HG03280 (cell line): ENCODE results near the gene HMG20A.

ENCODE experiments used
- ATAC-seq: cut with Tn5 transposase; IDR thresholded peaks from one replicate; pipeline ENCODE4 v1.9.1; 2021; ENCODE audit warnings: mild to moderate bottlenecking, moderate library complexity; ENCODE audit not compliant: unreplicated experiment

Gene HMG20A

DNA sequence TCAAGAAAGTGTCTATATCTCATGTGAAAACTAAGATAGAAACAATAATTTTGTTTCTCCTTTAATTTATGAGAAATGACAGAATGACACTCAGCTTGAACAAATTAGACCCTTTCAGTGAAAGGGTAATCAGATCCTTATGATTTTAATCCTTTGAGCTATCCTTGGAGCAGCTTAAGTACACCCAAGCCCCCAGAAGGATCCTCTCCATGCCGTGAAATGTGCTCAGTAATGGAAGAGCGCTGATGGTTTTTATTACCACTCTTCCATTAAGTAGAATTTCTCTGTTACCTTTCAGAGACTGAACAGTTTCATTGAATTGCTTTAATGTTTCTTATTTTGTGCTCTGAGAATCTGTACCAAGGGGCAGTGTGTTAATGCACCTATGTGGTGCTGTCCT, 54.3 kb downstream of the HMG20A start:
- no peak for ATAC-seq

DNA sequence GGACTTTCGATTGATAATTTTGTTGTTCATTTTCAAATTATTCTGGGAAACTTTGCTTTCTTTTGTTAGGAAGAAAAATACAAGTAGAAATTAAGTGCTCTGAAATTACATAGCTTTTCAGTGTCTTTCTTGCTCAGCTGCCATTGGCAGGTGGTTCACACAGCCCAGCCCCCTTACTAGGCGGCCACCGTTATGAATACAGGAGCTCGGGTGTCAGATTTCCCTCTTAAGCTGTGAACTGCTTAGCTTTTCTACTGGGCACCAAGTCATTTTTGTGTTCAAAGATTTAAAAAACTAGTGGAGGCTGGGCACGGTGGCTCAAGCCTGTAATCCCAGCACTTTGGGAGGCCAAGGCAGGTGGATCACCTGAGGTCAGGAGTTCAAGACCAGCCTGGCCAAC, 55.2 kb downstream of the HMG20A start:
- no peak for ATAC-seq

DNA sequence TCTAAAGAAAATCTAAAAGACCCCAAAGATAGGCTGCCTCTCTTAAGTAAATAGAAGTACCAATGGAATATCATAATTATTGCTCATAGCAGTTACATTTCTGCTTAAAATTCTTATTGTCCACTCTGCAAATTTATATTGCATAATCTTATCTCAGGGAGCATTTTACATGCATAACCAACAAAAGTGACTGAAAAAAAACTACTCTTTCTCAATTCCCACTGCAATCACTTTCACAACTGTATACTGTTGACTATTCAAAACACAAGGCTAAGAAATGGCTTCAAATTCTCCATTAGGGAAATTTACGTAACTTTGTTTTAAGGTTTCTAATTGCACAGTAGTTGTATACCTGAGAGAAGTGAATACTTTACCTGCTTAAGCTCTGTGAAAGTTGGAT, 56.3 kb downstream of the HMG20A start:
- ATAC-seq, result no peak

DNA sequence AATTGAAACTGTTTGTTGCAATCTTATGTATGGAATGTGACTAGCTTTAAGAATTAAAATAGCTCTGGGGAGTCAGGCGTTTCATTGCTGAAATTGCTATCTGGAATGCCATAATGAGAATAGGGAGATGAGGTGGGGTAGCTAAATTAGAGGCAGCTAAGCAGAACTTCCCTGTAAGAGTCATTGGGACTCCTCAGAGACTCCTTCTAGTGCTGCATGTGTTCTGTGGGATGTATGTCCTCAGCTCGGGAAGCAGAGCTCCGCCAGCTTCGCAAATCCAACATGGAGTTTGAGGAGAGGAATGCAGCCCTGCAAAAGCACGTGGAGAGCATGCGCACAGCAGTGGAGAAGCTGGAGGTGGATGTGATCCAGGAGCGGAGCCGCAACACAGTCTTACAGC, 57.4 kb downstream of the HMG20A start:
- ATAC-seq, result no peak

DNA sequence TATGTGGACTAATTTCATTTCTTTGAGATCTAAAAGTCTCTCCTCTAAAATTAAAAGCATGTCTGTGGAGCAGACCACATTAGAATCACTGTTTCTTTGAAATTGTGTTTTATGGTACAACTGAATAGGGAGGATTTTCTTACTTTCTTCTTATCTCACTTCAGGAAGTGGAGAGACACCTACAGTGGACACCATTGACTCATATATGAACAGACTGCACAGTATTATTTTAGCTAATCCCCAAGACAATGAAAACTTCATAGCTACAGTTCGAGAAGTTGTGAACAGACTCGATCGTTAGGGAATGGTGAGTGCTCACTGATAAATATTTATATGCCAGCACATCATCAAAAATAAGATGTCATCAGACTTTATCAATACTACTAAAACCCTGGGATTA, 58.3 kb downstream of the HMG20A start:
- ATAC-seq, result no peak

DNA sequence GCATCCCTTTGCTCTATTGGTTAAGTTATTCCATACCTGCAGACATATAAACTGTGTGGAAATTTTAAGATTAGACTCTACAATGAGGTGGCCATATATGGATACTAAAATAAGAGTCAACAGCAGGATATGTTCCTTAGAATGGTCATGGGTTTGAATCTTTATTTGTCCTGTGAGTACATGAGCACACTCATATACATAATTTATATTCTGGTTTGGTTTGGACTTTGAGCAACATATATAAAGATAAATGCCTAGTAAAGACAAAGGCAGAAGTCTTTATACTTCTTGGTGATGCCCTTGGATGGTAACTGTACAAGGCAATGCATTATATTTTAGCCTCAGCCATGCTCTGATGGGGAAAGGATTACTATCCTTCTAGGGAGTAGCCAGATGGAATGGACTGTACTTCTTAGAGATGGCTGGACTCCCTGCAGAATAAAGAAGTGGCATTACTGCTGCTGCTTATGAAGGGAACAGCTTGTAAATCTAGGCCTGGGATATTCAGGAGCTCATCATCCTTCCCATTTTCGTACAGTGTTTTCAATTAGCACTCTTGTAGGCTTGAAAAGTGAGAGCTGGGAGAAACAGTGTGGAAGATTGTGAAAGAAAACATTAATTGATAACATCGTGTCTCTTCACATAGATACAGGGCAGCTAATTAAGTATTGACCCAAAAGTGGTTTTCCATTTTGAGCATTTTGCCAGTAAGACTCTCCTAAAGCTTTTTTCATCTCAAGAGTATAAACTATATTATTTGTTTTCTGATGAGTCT, 60.4 kb downstream of the HMG20A start:
- no peak for ATAC-seq

DNA sequence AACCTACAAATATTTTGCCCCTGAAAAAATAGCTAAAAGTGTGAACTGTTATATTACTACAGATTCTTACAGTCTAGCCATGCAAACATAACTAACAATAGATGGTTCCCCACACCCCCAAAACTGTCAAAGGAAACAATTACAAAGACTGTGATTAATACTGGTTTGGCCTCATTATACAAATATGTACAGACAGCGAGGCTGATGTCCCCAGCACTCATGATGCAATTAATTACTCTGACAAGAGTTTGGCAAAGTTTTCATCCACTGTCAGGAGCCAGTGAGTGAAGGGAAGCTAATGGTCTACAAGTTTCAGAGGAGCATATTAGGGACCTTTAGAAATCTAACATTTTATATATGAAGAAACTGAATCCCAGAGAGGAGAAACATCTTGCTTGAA, 61.0 kb downstream of the HMG20A start:
- no peak for ATAC-seq

DNA sequence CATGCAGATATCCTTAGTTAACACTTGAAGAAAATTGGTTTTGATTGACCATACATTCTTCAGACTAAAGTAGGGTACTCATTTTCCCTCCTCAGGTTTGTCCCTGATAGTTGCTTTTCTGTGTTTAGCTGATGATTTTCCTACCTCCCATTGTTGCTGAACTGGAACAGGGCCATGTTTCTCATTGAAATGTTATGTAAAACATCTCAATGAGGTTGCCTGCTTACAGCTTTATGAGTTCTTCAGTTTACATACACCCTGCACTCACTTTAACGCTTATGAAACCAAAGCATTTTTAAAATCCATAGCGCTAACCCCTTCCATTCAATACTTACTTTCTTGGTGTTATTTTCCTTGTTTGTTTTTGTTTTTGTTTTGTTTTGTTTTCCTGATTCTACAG, 61.9 kb downstream of the HMG20A start:
- ATAC-seq, result no peak

DNA sequence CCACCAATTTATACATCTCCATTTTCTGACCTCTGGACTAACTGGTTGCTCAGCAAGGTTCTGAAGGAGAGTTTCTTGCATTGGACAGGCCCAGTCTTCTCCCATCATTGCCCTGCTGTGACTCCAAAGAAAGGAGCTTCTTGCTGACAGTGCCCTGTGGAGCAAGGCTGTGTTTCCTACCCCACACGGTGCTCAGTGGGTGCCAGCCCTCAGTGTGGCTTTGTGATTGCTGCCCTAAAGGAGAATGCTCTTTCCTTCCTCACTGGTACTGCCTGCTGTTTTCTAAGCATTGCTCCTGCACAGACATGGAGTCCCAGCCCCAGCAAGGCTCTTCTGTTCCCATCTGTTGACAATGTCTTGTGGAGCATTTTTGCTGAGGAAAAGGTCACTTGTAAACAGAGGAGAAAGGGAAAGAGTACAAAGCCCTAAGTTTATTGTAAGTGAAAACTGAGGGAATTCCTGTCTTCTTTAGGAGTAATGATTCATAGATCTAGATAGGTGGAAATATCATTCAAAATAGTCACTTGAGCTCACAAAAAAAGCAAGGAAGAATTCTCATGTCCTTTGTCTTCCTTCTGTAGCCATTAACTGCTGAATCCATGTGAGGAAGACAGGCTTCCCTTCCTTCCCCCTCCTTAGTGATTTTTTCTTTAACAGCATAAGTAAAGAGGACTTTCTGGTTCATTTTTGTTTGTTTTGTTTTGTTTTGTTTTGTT, 62.9 kb downstream of the HMG20A start:
- ATAC-seq, result no peak

DNA sequence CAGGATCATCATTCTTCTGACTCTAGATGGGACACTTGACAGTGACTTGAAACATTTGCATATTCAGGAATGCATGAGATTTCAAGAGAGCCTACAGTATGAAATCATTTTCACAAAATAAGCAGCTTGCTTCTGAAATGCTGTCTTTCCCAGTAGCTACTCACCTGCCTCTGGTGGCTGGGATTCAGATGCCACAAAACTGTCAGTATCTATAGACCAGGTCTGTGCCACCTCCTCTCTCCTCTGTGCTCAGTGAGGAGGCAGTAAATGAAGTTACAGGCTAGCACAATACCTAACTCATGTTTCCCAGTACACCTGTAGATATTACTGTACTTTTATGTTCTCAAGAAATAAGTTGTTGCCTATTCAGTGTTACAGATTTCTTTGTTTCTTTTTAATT, 64.3 kb downstream of the HMG20A start:
- no peak for ATAC-seq

DNA sequence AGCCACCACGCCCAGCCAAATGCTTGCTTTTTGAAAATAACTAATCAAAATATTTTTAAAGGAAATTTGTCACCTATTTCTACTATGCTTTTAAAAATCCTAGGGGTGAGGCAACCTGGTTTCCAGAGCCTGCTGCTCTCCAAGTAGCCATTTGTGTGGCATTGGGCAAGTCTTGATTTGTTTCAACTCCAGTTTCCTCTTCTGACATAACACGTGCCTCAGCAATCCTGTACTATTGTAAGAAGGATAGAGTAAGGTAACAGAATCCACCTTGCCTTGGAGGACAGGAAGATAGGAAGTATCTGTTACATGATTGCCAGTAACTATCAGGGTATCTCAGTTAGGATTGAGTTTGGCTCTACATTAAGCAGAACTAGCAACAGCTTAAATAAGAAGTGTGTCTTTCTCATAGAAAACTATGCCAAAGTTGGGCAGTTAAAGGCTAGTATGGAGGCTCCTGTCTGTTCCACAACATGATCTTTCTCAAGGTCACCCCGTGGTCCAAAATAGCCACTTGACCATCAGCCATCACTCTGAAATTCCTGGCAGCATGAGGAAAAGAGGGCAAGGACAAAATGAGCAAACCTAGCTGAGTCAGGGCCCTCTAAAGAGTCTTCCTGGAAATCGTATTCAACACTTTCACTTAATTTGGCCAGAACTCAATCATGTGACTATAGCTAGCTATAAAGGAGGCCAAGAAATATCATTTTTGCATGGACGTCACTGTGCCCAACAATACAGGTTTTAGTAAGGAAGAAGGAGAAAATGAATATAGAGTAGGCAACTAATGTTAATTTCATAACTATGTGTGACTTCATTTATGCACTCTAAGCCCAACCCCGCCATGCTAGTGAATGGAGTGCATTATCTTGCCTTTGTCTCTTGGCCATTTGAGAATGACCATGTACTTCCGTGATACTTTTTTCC, 66.1 kb downstream of the HMG20A start:
- ATAC-seq, result no peak

DNA sequence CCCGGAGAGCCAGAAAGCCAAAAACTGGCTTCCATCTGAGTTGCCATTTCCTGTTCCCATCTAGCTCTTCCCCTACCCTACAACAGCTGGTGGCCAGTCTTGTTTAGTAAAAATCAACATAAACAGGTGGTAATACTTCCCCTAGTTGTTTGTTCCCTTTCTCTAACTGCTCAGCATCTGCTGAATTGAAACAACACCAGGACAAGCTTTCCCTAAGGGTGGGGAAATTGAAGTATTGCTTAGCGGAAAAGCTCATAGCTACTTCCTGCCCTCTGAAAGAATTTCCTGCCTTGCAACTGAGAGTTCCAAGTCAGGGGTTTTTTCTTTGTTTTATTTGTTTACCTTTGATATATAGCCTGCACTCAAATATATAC, 66.8 kb downstream of the HMG20A start:
- no peak for ATAC-seq

DNA sequence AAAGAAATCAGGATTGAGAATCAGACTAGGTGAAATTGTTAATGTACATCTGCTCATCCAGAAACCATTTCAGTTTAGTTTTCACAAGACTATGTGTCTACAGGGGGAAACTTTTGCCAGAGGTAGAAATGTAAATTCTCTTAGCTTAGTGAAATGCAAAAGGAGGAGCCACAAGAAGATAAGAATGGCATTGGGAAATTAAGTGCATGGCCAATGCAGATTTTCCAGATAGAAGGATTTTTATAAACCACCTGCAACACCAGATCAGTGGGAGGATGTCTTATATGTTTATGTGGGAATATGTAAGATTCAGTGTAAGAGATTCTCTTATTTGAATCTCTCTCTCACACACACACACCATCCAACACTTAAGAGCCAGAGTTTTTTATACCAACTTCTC, 67.2 kb downstream of the HMG20A start:
- ATAC-seq, result no peak

DNA sequence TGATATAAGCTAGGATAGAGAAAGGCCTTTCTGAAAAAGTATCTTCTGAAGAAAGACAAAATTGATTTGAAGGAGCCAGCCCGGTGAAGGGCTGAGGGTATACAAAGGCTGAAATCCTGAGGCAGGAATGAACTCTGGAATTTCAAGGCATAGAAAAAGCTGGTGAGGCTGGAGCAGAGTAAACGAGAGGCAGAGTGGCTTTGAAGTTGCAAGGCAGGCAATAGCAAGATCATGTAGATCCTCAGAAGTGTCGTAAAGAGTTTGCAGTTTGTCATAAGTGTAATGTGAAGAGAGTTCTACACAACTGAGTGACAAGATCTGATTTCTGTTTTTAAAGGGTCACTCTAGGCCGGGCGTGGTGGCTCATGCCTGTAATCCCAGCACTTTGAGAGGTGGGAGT, 69.0 kb downstream of the HMG20A start:
- no peak for ATAC-seq

DNA sequence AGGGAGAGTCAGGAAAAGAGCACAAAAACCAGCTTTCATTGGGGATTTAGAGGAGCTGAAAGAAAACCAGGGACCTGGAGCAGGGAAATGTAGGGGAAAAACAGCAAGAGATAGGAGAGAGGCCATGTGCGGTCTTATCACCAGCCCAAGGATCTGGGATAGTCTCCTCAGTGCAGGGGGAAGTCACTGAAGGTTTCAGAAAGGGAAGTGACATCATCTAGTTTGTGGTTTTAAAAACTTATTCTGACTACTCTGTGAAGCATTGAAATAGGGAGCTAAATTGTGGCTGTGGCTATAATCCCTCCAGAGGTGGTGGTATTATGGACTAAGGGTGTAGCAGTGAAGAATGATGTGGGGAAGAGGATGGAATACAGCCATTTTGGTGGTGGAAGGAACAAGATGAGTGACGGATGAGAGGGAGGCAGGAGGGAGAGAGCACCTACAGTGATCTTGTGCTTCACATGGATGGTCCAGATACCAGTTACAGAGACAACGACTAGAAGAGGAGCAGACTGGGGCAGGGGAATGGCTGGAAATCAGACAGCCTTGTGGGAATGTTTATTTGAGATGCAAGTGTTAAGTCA, 72.7 kb downstream of the HMG20A start:
- no peak for ATAC-seq

DNA sequence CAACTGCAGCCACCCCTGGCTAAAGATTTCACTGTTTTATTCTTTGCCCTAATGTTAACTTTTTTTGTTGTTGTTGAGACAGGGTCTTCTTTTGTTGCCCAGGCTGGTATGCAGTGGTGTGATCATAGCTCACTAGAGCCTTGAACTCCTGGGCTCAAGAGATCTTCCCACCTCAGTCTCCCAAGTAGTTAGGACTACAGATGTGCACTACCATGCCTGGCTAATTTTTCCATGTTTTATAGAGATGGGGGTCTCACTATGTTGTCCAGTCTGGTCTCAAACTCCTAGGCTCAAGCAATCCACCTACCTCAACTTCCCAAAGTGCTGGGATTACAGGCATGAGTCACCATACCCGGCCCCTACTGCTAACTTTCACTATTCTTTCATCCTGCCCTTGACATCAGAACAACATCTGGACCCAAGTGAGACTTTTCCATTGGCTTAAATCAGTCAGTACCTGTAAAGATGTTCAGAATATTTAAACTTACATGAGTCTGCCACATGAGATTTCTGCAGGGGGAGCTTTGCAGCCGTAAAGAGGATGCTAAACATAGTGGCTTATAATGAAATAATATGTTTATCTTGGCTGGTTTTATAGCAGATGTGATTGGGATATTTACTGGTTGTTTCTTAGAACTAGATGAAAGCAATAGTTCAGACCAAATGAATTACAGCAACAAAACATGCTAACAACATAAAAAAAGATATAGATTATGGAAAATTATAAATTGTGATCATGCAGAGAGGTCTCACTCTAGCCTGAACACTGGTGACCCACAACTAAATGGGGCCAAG, 73.6 kb downstream of the HMG20A start:
- no peak for ATAC-seq

DNA sequence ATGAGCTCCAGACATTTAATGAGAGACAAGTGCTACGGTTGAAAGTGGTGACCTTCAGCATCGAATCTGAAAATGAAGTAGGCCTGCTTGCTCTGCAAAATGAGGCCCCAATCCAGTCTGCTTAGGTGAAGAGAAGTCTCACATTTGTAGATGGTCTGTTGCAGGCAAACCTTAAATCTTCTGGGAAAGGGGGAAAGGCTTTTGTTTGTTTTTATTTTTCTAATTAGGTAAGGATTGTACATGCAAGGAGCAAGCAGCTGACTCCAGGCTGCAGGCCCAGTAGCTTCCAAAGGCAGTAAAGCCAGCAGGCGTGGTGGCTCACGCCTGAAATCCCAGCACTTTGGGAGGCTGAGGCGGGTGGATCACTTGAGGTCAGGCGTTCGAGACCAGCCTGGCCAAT, 74.3 kb downstream of the HMG20A start:
- no peak for ATAC-seq

DNA sequence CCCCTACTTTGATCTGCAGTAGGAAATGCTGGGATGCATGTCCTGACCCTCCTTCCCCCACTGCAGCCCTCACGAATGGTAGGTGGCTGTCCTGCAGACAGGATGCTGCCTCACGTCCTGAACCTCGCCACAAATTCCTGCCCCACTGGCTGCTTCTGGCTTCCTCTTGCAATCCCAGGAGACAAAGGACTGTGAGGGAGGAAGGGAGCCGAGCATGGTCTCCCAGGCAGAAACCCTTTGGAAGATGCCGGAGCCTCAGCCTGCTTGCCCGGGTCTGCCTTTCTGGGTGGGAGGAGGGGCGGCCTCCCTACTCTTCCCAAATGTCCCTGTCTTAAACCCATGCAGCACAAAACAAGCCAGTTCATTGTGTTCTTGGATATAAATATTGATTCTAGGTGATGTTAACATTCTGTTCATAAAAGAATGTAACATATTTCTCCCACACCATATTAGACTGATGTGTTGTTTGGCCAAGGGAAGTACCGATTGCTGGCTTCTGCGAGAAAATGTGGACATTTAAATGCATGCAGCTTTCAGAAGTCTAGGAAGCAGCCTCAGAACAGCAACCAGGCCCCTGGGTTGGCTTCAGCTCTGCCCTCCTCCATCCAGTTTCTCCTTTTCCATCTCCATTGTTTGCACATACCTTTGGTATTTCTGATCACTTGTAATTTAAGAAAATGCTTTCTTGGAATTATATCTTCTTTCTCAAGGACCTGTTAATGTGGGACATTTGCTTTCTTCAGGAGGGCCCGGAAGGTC, 75.3 kb downstream of the HMG20A start:
- no peak for ATAC-seq

DNA sequence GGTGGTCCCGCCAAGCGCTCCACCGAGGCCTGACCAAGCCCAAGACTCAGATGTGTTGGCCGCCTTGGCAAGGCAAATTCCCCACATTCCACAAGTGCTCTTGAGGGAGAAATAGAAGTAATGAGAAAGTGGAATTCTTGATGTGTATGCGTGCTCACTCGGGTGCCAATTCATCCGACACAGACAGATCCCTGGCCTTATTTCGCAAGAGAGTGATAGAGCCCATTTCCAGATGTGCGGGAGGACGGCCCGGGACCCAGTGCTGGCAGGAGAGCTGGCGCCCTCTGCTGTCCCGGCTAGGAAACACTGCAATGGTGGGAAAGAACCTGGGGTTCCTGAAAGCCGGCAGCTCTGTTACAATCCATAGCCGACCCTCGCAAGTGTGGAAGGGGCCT, 76.0 kb downstream of the HMG20A start:
- ATAC-seq, result peak; percentile 66
